ENCODE measurements around the gene KDM7A.

Gene KDM7A

GRCh38 chr7:140039896-140040295 is 136.9 kb downstream of the KDM7A start:
- Histone ChIP-seq H3K36me3 (ENCODE audit: control insufficient read depth, insufficient read depth, low read length) (0 out of 2 replicates have a peak, but pooled peaks cover 5% of the 10 kb centered on the region), H3K4me3 (ENCODE audit: low read depth, low read length) (no peak overlapping the region), H3K27ac (ENCODE audit: low read depth, low read length) (no peak overlapping the region), H3K9ac (ENCODE audit: low read depth, low read length) (no peak overlapping the region), H3K4me1 (ENCODE audit: control insufficient read depth, insufficient read depth, low read length) (no peaks in the 10 kb centered on the region), H3K9me3 (ENCODE audit: control insufficient read depth, insufficient read depth, low read length) (no peaks in the 10 kb centered on the region), H3K27me3 (ENCODE audit: control insufficient read depth, insufficient read depth, low read length) (no peaks in the 10 kb centered on the region)

GRCh38 chr7:140039066-140039465 is 137.7 kb downstream of the KDM7A start:
- Histone ChIP-seq H3K9ac (ENCODE audit: low read depth, low read length) (no peak overlapping the region), H3K9me3 (ENCODE audit: control insufficient read depth, insufficient read depth, low read length) (no peaks in the 10 kb centered on the region), H3K4me1 (ENCODE audit: control insufficient read depth, insufficient read depth, low read length) (no peaks in the 10 kb centered on the region), H3K36me3 (ENCODE audit: control insufficient read depth, insufficient read depth, low read length) (0 out of 2 replicates have a peak, but pooled peaks cover 5% of the 10 kb centered on the region), H3K27ac (ENCODE audit: low read depth, low read length) (no peak overlapping the region), H3K4me3 (ENCODE audit: low read depth, low read length) (no peak overlapping the region), H3K27me3 (ENCODE audit: control insufficient read depth, insufficient read depth, low read length) (no peaks in the 10 kb centered on the region)

- Histone ChIP-seq H3K4me3 (ENCODE audit: low read depth, low read length) (no peak overlapping the region), H3K9me3 (ENCODE audit: control insufficient read depth, insufficient read depth, low read length) (no peaks in the 10 kb centered on the region), H3K27ac (ENCODE audit: low read depth, low read length) (no peak overlapping the region), H3K9ac (ENCODE audit: low read depth, low read length) (no peak overlapping the region), H3K4me1 (ENCODE audit: control insufficient read depth, insufficient read depth, low read length) (no peaks in the 10 kb centered on the region), H3K36me3 (ENCODE audit: control insufficient read depth, insufficient read depth, low read length) (0 out of 2 replicates have a peak, but pooled peaks cover 5% of the 10 kb centered on the region), H3K27me3 (ENCODE audit: control insufficient read depth, insufficient read depth, low read length) (no peaks in the 10 kb centered on the region)
Observed at GRCh38 chr7:140036224-140036962, 140.4 kb downstream of the KDM7A start.

GRCh38 chr7:140035400-140036223 is 141.2 kb downstream of the KDM7A start:
- Histone ChIP-seq H3K27ac (ENCODE audit: low read depth, low read length) (no peak overlapping the region), H3K4me3 (ENCODE audit: low read depth, low read length) (no peak overlapping the region), H3K36me3 (ENCODE audit: control insufficient read depth, insufficient read depth, low read length) (0 out of 2 replicates have a peak, but pooled peaks cover 5% of the 10 kb centered on the region)

More at GRCh38 chr7:140035400-140036223, 141.2 kb downstream of the KDM7A start:
- Histone ChIP-seq H3K9ac (ENCODE audit: low read depth, low read length) (no peak overlapping the region), H3K9me3 (ENCODE audit: control insufficient read depth, insufficient read depth, low read length) (no peaks in the 10 kb centered on the region), H3K4me1 (ENCODE audit: control insufficient read depth, insufficient read depth, low read length) (no peaks in the 10 kb centered on the region), H3K27me3 (ENCODE audit: control insufficient read depth, insufficient read depth, low read length) (no peaks in the 10 kb centered on the region)

All from HUES48 (cell line).